GM21576 (cell line): Measurements from ENCODE around the gene SZT2.

Source experiments
- ATAC-seq: cut with Tn5 transposase; IDR thresholded peaks from one replicate; pipeline ENCODE4 v1.9.1; 2021; ENCODE audit warnings: mild to moderate bottlenecking, moderate library complexity; ENCODE audit not compliant: unreplicated experiment

The SZT2 gene

GRCh38 chr1:43439781-43440180 is 50.1 kb downstream of the SZT2 start:
- no peak for ATAC-seq

GRCh38 chr1:43440358-43440757 is 50.7 kb downstream of the SZT2 start:
- ATAC-seq, result no peak

GRCh38 chr1:43441166-43441893 is 51.6 kb downstream of the SZT2 start:
- no peak for ATAC-seq

GRCh38 chr1:43441894-43442637 is 52.4 kb downstream of the SZT2 start:
- ATAC-seq, result no peak

GRCh38 chr1:43442756-43443155 is 53.1 kb downstream of the SZT2 start:
- no peak for ATAC-seq

- ATAC-seq, result no peak
These were observed 53.7 kb downstream of the SZT2 start for GRCh38 chr1:43443197-43443946.

- ATAC-seq, result no peak
These were observed 54.6 kb downstream of the SZT2 start for GRCh38 chr1:43444151-43444828.

- ATAC-seq, result no peak
These were observed 55.1 kb downstream of the SZT2 start for GRCh38 chr1:43444836-43445235.

GRCh38 chr1:43445606-43446387 is 56.1 kb downstream of the SZT2 start:
- ATAC-seq, result no peak

- ATAC-seq, result no peak
These were observed 56.7 kb downstream of the SZT2 start for GRCh38 chr1:43446388-43446740.

- no peak for ATAC-seq
These were observed 57.5 kb downstream of the SZT2 start for GRCh38 chr1:43446881-43447835.

GRCh38 chr1:43447891-43448708 is 58.4 kb downstream of the SZT2 start:
- ATAC-seq, result no peak

- no peak for ATAC-seq
These were observed 59.4 kb downstream of the SZT2 start for GRCh38 chr1:43448955-43449707.

- no peak for ATAC-seq
These were observed 60.0 kb downstream of the SZT2 start for GRCh38 chr1:43449708-43450069.

- no peak for ATAC-seq
These were observed 60.7 kb downstream of the SZT2 start for GRCh38 chr1:43450251-43450941.

GRCh38 chr1:43451157-43451591 is 61.5 kb downstream of the SZT2 start:
- no peak for ATAC-seq
